Measurements from ENCODE around the gene SLC6A12. TPM values are rescaled to one million over a fixed set of nuclear protein-coding genes. Genes with fewer than 3 reads are reported as not detected.

SLC6A12 gene
- total RNA-seq, 4 donors from 2014 or later: 0.28 to 2.4 TPM; not detected in 2

DNA sequence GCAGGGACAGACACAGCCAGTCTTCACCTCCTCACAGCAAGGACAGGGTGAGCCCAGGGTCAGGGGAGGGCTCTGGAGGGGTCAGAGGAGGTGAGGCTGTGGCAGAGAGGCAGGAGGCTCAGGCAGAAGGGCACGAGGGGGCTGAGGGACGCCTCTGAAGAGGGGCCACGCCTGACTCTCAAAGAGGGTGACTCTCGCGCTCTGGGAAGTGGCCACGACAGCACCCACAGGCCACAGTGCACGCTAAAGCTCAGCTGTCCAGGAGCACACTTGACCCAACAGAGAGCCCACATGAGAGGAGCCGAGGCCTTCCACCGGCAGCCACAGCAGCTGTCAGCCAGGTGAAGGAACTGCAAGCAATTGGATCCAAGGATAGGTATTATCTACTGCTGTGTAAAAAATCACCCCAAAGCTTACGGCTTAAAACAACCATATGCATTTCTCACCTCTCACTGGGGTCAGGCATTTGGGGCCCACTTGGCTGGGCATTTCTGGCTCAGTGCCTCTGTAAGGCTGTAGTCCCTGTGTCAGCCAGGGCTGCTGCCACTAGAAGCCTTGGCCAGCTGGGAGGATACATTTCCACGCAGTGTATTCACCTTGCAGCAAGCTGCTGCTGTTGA is 27.8 kb downstream of the SLC6A12 start:
- no peak for DNase-seq
- H3K27me3 ChIP-seq: no peaks in the 10 kb centered on the region
- no peak for TF ChIP-seq POLR2A (IDR thresholded peaks at IDR 0.05)
- TF ChIP-seq, protein P1, sequence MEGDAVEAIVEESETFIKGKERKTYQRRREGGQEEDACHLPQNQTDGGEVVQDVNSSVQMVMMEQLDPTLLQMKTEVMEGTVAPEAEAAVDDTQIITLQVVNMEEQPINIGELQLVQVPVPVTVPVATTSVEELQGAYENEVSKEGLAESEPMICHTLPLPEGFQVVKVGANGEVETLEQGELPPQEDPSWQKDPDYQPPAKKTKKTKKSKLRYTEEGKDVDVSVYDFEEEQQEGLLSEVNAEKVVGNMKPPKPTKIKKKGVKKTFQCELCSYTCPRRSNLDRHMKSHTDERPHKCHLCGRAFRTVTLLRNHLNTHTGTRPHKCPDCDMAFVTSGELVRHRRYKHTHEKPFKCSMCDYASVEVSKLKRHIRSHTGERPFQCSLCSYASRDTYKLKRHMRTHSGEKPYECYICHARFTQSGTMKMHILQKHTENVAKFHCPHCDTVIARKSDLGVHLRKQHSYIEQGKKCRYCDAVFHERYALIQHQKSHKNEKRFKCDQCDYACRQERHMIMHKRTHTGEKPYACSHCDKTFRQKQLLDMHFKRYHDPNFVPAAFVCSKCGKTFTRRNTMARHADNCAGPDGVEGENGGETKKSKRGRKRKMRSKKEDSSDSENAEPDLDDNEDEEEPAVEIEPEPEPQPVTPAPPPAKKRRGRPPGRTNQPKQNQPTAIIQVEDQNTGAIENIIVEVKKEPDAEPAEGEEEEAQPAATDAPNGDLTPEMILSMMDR (IDR thresholded peaks at IDR 0.05): no peak

DNA sequence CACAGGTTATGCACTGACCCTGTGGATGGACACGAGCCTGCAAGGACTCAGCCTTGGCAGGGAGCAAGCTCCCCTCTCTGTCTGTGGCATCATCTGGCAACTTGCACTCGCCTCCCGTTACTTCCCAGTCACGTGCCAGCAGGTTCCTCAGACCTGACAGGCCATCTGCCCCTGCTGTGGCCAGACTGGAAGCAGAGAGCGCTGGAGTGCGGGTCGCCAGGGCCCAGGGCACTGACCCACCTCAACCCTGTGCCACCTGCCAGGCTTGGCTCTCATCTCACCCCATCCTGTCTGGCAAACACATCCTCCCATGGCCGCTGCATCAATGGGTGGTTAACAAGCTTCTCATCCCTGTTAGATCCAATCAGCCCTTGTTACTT is 28.4 kb downstream of the SLC6A12 start:
- intact Hi-C loops (cut with DNase I; ENCODE audit: low total_unique reads): no loop called here
- TF ChIP-seq, protein P1 (IDR thresholded peaks at IDR 0.05): no peak
- no peak for TF ChIP-seq POLR2A (IDR thresholded peaks at IDR 0.05)
- Histone ChIP-seq H3K4me3 (no peak overlapping the region), H3K9me3 (no peaks in the 10 kb centered on the region), H3K27ac (no peak overlapping the region), H3K27me3 (no peaks in the 10 kb centered on the region), H3K4me1 (no peaks in the 10 kb centered on the region), H3K36me3 (no peaks in the 10 kb centered on the region)
- no peak for DNase-seq

More for the DNA sequence above, 27.8 kb downstream of the SLC6A12 start:
- Histone ChIP-seq H3K27ac (no peak overlapping the region), H3K4me1 (no peaks in the 10 kb centered on the region), H3K4me3 (no peak overlapping the region), H3K9me3 (no peaks in the 10 kb centered on the region), H3K36me3 (no peaks in the 10 kb centered on the region)
- intact Hi-C loops (cut with DNase I; ENCODE audit: low total_unique reads): no loop called here

- intact Hi-C loops (cut with DNase I; ENCODE audit: low total_unique reads): no loop called here
- H3K36me3 ChIP-seq: no peaks in the 10 kb centered on the region
- TF ChIP-seq POLR2A (IDR thresholded peaks at IDR 0.05): no peak
- TF ChIP-seq, protein P1 (IDR thresholded peaks at IDR 0.05): no peak
- DNase-seq: no peak
- no peak overlapping the region for H3K27ac ChIP-seq
- H3K27me3 ChIP-seq: no peaks in the 10 kb centered on the region
- no peaks in the 10 kb centered on the region for H3K4me1 ChIP-seq
- H3K9me3 ChIP-seq: no peaks in the 10 kb centered on the region
- H3K4me3 ChIP-seq: no peak overlapping the region
Observed at GRCh38 chr12:184811-185575, 29.0 kb downstream of the SLC6A12 start.

GRCh38 chr12:182381-182892 is 31.5 kb downstream of the SLC6A12 start:
- DNase-seq: no peak
- H3K27me3 ChIP-seq: no peaks in the 10 kb centered on the region
- H3K4me3 ChIP-seq: no peak overlapping the region
- intact Hi-C loops (cut with DNase I; ENCODE audit: low total_unique reads): no loop called here
- no peaks in the 10 kb centered on the region for H3K4me1 ChIP-seq
- peak overlapping the region; percentile 26 to 41 for H3K27ac ChIP-seq
- TF ChIP-seq POLR2A (IDR thresholded peaks at IDR 0.05): no peak
- TF ChIP-seq, protein P1 (IDR thresholded peaks at IDR 0.05): no peak
- no peaks in the 10 kb centered on the region for H3K36me3 ChIP-seq
- H3K9me3 ChIP-seq: no peaks in the 10 kb centered on the region

GRCh38 chr12:181921-182320 is 32.0 kb downstream of the SLC6A12 start:
- no peak for DNase-seq
- H3K27me3 ChIP-seq: no peaks in the 10 kb centered on the region
- H3K36me3 ChIP-seq: no peaks in the 10 kb centered on the region
- intact Hi-C loops (cut with DNase I; ENCODE audit: low total_unique reads): no loop called here
- H3K4me1 ChIP-seq: no peaks in the 10 kb centered on the region
- no peaks in the 10 kb centered on the region for H3K9me3 ChIP-seq
- H3K27ac ChIP-seq: peak overlapping the region; percentile 26 to 41
- TF ChIP-seq, protein P1 (IDR thresholded peaks at IDR 0.05): no peak
- no peak for TF ChIP-seq POLR2A (IDR thresholded peaks at IDR 0.05)
- H3K4me3 ChIP-seq: no peak overlapping the region

Measured in uterus (tissue), 4 donors.